DOHH2 (cell line): Measurements from ENCODE around the gene CCDC66.

Source experiments
- H3F3A ChIP-seq: fragments of 200-600 bp; sonication (generic), shearing (Covaris generic); 2 replicates; pipeline ENCODE4 v1.6.0; 2016; ENCODE audit warnings: antibody characterized with exemption, mild to moderate bottlenecking; ENCODE audit not compliant: control insufficient read depth, insufficient read depth
- H3K27ac ChIP-seq: fragments of 200-600 bp; sonication (generic); 2 replicates; pipeline ENCODE4 v1.5.1; 2014; ENCODE audit warnings: low read depth, mild to moderate bottlenecking, low read length, moderate library complexity
- H3K27me3 ChIP-seq: fragments of 200-600 bp; sonication (generic); 2 replicates; pipeline ENCODE4 v1.6.1; 2014; ENCODE audit warnings: mild to moderate bottlenecking, low read length, mixed read lengths; ENCODE audit not compliant: control insufficient read depth
- H3K36me3 ChIP-seq: fragments of 200-600 bp; sonication (generic); 2 replicates; pipeline ENCODE4 v1.6.1; 2014; ENCODE audit warnings: mild to moderate bottlenecking, low read length, moderate library complexity, mixed read lengths; ENCODE audit not compliant: control insufficient read depth
- H3K4me1 ChIP-seq: fragments of 200-600 bp; sonication (generic); 2 replicates; pipeline ENCODE4 v1.6.1; 2014; ENCODE audit warnings: mild to moderate bottlenecking, low read length, mixed read lengths; ENCODE audit not compliant: control insufficient read depth
- H3K4me2 ChIP-seq: fragments of 200-600 bp; sonication (generic); 2 replicates; pipeline ENCODE4 v1.6.0; 2014; ENCODE audit warnings: mild to moderate bottlenecking, low read length, moderate library complexity
- H3K4me3 ChIP-seq: fragments of 200-600 bp; sonication (generic); 2 replicates; pipeline ENCODE4 v1.5.1; 2014; ENCODE audit warnings: mild to moderate bottlenecking, low read length, mixed read lengths
- H3K79me2 ChIP-seq: fragments of 200-600 bp; sonication (generic); 2 replicates; pipeline ENCODE4 v1.6.1; 2014; ENCODE audit warnings: mild to moderate bottlenecking, low read length, mixed read lengths; ENCODE audit not compliant: control insufficient read depth
- H3K9me2 ChIP-seq: fragments of 200-600 bp; sonication (generic); replicated peaks from 2 replicates; pipeline ENCODE4 v1.6.1; 2014; ENCODE audit warnings: mild to moderate bottlenecking, low read length, mixed read lengths; ENCODE audit not compliant: control insufficient read depth
- H3K9me3 ChIP-seq: fragments of 200-600 bp; sonication (generic); 2 replicates; pipeline ENCODE4 v1.6.1; 2014; ENCODE audit warnings: antibody characterized with exemption, low read length, mixed read lengths; ENCODE audit not compliant: control insufficient read depth, insufficient read depth
- H4K20me1 ChIP-seq: fragments of 200-600 bp; sonication (generic); 2 replicates; pipeline ENCODE4 v1.6.0; 2014; ENCODE audit warnings: low read depth, mild to moderate bottlenecking, antibody characterized with exemption, low read length, moderate library complexity; ENCODE audit not compliant: control insufficient read depth, insufficient read depth
- CTCF ChIP-seq: fragments of 200-600 bp; sonication (generic); IDR thresholded peaks from one replicate; pipeline ENCODE4 v1.5.1; 2014; ENCODE audit warnings: antibody characterized with exemption, mild to moderate bottlenecking, low read depth, low read length; ENCODE audit not compliant: poor library complexity, severe bottlenecking
- EZH2phosphoT487 ChIP-seq: fragments of 200-600 bp; sonication (generic); IDR thresholded peaks from 2 replicates; pipeline ENCODE4 v1.6.1; 2017; ENCODE audit warnings: borderline replicate concordance, mild to moderate bottlenecking, antibody characterized with exemption, low read length, moderate library complexity, mixed read lengths

The CCDC66 gene

GRCh38 chr3:56556908-56557830 is at the start of gene CCDC66:
CCDC66 (plus strand) TSS chr3:56557175; CDS start chr3:56557243, 68 bp downstream.
- H3K4me2 ChIP-seq, result peak within 1 kb of the TSS; percentile 95
- no peaks in the 10 kb centered on the region for H3K9me3 ChIP-seq
- peaks cover 38% of the 10 kb centered on the region for H3K79me2 ChIP-seq
- peak within 1 kb of the TSS; percentile 71 for H3K27ac ChIP-seq
- no peaks in the 10 kb centered on the region for H4K20me1 ChIP-seq
- H3F3A ChIP-seq, result no peaks in the 10 kb centered on the region
- H3K36me3 ChIP-seq, result peaks cover 42% of the 10 kb centered on the region
- peak; percentile 74 for TF ChIP-seq CTCF
- no peak for TF ChIP-seq EZH2phosphoT487
- H3K27me3 ChIP-seq, result peaks cover 5% of the 10 kb centered on the region; the same call in 1 of the 2 replicates
- peaks cover 10% of the 10 kb centered on the region for H3K4me1 ChIP-seq
- no peaks in the 10 kb centered on the region for H3K9me2 ChIP-seq
- peak within 1 kb of the TSS; percentile 92 for H3K4me3 ChIP-seq

- Histone ChIP-seq H3F3A (no peaks in the 10 kb centered on the region), H3K4me3 (no peak overlapping the region), H3K9me3 (no peaks in the 10 kb centered on the region), H3K36me3 (no peaks in the 10 kb centered on the region), H3K4me2 (no peak overlapping the region), H3K27me3 (0 out of 2 replicates have a peak, but pooled peaks cover 4% of the 10 kb centered on the region), H3K4me1 (no peaks in the 10 kb centered on the region), H3K79me2 (no peaks in the 10 kb centered on the region), H4K20me1 (no peaks in the 10 kb centered on the region), H3K27ac (no peak overlapping the region), H3K9me2 (no peaks in the 10 kb centered on the region)
- TF ChIP-seq EZH2phosphoT487 (no peak), CTCF (no peak)
Observed at GRCh38 chr3:56519641-56520040, 37.3 kb upstream of the CCDC66 start.

DNA sequence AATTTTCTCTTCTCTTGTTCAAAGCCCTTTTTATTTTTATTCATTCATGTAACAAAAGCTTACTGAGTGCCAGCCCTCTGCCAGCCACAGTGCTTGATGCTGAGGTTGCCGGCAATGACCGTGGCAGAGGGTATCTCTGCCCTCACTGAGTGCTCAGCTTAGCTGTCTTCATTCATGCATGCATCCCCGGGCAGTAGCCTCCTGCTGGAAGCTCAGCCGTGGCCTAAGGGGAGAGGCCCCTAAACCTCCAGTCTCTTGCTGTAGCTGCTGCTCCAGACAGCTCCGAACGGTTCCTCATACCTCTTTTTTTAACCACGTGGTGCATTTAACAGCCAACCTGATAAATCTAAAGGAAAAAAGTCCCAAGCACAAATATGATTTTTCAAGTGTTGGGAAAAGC is 34.6 kb upstream of the CCDC66 start:
- H3K9me2 ChIP-seq, result no peaks in the 10 kb centered on the region
- H3K9me3 ChIP-seq, result no peaks in the 10 kb centered on the region
- no peak overlapping the region for H3K4me2 ChIP-seq
- H3K4me1 ChIP-seq, result no peaks in the 10 kb centered on the region
- H3F3A ChIP-seq, result no peaks in the 10 kb centered on the region
- H3K79me2 ChIP-seq, result no peaks in the 10 kb centered on the region
- H3K36me3 ChIP-seq, result no peaks in the 10 kb centered on the region
- no peak overlapping the region for H3K27ac ChIP-seq
- no peak overlapping the region for H3K4me3 ChIP-seq
- TF ChIP-seq CTCF, result no peak
- no peak for TF ChIP-seq EZH2phosphoT487
- peaks cover 8% of the 10 kb centered on the region; the same call in 1 of the 2 replicates for H3K27me3 ChIP-seq
- no peaks in the 10 kb centered on the region for H4K20me1 ChIP-seq
